ENCODE results near the gene IL1RL1.
"Not testable (repeated sequence)": the region's sequence is repeated elsewhere in the genome, so short reads cannot be mapped to it uniquely, and the experiment has no call there.

The IL1RL1 gene

DNA sequence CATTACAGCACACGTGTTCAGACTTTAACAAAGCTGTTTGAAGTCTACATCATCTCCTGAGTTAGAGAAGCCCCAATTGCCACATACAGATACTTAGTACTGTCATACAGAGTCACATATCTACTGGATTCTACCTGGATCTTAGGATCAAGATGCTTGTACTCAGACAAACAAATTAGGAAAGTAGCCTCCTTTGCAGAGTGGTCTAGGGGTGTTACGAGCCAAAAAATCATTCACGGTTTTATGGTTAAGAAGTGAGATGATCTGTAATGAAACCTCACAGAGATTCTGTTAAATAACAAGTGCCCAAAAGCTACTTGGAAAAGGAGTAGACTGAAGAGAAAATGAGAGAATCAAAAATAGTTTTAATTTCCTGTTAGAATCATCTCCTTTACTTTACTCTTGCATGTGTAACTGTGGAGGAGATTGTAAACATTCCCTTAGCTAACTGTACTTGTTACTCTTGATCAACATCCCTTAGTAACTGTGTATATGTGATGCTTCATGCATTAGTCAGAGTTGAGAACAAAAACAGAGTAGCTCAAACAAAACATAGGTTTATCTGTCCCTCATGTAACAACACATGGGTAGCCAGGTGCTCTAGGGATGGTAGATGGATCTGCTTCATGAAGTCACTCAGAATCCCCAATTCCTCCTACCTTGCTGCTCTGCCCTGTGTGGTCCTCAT, 16.4 kb upstream of the IL1RL1 start:
- no peak for DNase-seq (ENCODE audit: low read depth)

DNA sequence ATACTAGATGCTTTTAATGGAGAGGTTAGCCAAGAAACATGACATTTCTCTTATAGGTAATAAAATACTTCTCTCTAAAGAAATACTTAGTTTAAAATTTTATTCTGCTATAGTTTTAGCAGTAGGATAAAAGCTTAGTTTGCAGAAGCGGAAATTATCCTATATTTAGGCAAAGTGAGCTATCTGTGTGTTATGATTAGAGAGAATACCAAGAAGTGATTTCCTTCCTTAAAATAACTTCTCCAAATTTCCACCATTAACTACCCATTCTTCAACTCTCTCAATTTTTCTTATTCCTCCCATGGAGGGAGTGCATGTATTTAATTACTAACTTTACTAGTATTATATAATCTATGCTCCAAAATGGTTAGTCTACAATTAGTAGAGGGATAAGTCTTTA, 15.8 kb upstream of the IL1RL1 start:
- no peak for DNase-seq (ENCODE audit: low read depth)

DNA sequence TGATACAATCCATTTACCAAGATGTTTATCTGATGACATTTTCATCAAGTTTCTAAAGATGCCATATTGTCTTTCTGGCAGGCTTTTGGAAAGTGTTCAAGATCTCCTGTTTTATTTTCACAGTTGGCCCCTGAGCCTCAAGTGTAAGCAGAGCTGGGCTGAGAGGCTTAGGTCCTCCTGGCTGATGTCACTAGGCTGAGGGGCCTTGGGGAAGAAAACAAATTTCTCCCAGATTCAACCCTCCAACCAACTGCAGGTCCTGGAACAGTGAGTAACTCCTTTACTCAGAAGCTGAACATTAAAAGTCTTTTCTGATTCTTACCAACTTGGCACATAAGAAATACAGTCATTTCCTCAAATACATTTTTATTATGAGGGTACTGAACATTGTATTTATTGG, 14.9 kb upstream of the IL1RL1 start:
- DNase-seq (ENCODE audit: low read depth), result no peak

DNA sequence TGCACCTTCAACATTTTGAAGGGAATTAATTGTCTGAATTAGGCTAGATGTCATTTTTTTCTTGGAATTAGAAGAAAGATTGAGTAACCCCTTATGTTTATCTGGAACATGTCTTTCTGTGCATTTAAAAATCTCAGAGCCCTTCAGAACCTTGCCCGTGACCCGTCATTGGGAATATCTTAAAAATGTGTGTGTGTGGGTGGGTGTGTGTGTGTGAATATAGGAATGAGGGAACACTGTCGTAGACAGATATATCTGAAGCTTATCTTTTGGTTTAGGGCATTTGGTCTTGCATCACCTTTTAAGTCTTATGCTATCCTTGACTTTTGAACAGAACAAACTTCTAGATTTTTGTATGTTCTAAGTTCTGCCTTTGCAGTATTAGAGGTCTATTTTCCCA, 13.5 kb upstream of the IL1RL1 start:
- DNase-seq (ENCODE audit: low read depth), result no peak

DNA sequence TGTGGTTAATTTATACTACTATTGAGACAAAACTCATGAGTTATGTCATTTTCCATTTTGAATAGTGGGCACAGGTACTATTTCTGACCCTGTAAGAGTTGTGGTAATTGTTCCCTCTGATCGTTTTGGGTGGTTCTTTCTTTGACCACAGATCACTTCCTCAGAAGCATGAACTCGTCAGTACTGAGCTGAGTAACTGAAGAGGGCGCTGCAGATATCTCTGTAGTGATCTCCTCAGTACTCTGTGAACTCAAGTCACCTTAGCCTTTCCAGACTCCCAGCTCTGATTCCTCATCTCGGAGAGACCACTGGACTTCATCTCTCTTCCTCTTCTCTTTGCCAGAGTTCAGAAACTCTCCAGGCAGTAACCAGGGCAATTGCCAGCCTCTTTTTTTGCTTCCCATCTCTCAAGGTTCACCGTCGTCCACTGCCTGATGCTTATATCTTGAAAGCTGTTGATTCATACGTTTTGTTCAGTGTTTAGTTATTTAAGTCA, 9.4 kb upstream of the IL1RL1 start:
- DNase-seq (ENCODE audit: low read depth), result peak; percentile 33

DNA sequence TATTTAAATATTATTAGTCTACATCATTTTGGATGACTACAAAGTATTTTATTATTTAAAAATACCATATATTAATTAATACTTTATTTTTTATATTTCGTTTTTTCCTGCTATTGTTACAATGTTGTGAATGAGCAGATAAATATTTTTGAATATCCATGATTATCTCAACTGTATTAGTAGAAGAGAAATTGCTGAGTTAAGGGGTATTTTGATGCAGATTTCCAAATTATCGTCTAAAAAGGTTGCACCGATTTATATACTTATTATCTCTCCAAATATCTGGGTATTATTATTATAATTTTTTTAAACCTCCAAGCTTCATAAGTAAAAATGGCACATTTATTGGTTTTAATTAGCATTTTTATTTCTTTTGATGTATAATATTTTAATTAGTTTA, 8.9 kb upstream of the IL1RL1 start:
- DNase-seq (ENCODE audit: low read depth), result no peak

DNA sequence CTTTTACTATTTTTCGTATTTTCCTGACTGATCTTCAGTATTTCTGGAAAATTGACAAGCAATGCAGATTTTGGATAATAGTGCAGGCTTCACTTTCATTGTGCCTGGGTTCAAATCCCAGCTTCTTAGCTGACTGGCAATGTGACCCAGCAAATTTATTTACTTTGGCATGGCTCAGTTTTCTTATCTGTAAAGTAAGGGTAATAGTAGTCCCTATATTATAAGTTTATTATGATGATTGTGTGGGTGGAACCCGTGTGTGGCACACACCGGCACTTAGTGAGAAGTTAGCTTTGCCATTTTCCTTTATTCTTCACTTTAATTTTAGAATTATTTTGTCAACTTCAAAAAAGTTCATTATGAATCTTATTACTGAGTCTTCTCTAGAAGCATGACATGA, 7.8 kb upstream of the IL1RL1 start:
- no peak for DNase-seq (ENCODE audit: low read depth)

DNA sequence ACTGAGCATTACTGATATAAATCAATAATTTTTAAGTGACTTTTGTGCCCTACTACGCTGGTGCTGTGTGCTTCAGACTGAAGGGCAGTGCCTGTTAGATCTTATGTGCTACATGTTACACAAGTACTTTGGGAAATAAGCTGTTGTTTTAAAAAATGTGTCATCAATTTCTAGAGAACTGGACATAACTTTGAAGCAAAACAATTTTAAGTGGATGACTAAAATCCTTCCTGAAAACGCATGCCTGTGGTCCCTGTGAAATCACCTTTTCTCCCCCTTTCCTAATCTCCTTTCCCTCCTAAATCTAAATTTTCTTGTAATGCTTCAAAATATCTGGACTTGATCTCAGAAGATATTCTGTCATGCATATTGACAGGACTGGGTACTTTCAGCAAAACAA, 7.1 kb upstream of the IL1RL1 start:
- DNase-seq (ENCODE audit: low read depth), result no peak

DNA sequence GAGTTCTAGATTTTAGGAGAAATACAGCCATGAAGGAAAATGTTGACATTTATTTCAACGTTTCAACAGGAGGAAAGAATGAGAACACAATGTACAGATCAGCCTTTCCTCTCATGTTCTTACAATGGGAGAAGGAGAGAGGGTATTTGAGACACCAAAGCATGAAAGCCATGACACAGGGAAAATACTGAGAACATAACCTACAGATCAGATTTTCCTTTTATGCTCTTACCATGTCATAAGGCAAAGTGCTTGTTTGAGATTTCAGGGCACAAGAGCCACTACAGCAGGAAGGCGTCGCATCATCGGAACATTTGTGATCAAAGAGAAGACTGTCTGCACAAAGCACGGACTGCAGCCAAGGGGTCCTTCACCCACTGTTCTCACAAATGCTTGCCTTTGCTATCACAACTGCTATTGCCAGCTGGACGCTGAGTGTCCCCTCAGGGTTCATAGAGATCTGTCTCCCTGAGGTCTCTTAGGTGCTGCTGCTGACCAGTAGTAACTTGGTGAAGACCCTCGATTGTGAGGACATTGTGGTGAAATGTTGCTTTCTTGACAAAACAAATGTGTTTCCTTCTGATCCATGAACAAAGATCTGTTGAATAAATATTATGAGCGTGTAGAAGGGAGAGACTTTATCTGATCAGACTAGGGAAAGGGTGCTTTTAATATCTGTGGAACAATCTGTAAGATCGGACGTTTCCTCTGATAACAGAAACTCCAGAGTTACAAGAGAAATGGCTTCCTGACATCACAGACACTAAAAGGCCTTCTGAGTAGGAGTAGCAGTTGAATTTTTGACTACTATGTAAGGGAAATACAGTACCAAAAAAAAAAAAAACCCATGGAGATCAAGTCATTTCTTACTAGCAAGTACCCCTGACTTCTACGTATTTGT, 6.4 kb upstream of the IL1RL1 start:
- no peak for DNase-seq (ENCODE audit: low read depth)

DNA sequence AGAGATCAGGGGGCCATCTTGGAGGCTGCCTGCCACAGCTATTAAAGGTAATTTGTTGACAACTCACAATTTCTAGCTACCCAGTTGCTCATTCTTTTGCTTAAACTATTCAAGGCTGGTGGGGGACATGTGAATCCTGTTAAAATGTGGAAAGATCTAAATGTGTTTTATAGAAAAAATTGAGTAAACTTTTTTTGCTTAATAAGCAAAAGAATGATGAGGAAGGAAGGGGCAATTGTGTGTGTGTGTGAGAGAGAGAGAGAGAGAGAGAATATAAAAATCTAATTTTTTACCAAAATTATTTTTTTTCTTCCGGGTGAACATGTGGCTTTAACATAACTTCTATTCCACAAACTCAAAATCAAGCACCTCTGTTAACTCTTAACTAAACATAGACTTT, 5.2 kb upstream of the IL1RL1 start:
- no peak for DNase-seq (ENCODE audit: low read depth)

DNA sequence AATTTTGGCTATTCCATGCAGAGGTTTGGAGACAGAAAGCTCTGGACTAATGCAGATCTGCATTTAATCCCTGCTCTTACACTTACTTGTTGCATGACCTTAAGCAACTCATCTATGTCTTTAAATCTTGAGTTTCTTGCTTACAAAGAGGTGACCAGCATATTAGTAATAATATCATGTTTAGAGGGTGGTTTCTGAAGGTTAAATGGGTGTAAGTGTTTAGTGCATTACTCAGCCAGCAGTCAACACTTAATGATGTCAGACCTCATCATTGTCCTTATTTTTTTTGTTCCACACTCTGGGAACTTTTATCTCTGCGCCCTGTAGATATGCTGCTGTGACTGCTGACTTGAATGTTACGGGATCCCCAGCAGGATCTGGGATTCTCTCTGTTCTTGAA, 1.7 kb downstream of the IL1RL1 start:
- no peak for DNase-seq (ENCODE audit: low read depth)

DNA sequence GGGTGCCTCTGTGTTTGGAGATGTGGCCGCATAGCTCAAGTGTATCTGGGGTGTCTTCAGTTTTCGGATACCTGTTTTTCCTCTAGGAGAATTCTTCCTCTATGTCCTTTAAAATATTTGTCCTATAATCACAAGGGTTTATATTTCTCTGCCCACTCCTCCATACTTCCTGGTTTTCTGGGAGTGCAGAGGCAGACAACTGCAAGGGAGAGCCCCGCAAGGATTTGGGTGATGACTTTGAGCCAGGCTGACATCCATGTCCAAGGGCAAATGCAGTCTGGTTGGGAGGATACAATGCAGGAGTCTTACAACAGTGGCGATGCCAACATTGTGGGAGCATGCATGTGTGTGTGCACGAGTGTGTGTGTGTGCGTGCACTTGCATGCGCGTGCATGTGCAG, 2.1 kb downstream of the IL1RL1 start:
- DNase-seq (ENCODE audit: low read depth), result no peak

DNA sequence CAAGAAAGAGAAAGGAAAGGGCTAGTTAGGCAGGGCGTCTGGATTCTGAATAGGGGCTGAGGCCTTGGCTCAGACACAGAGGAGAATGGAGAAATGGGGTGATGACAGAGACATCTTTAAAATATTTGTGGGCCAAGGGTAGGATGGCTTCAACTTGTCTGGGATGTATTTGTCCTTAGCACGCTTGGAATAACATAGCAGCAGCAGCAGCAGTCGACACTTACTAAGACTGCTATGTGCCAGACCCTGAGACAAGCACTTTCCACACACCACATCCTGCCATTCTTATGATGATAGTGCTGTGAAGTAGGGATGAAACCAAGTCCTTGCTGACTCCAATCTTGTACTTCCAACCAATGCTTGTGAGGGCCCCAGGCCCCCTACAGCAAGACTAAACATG, 2.6 kb downstream of the IL1RL1 start:
- no peak for DNase-seq (ENCODE audit: low read depth)

DNA sequence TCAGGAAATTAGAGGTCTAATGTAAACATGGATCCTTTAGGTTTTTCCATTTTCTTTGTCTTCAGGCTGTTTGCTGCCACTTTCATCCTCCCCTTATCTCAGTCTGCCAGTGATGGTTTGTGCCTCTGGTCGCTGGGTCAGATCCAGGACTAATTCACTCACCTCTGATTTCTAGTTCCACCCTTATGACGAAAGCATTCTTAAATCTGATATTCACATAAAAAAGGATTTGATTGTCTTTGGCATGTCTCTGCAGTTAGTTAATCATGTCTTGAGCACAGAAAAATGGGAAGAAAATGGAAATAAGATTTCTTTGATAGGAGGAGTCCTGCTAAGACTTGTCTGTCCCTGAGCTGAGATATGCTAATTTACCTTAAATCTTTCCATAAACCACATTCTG, 4.6 kb downstream of the IL1RL1 start:
- no peak for DNase-seq (ENCODE audit: low read depth)

DNA sequence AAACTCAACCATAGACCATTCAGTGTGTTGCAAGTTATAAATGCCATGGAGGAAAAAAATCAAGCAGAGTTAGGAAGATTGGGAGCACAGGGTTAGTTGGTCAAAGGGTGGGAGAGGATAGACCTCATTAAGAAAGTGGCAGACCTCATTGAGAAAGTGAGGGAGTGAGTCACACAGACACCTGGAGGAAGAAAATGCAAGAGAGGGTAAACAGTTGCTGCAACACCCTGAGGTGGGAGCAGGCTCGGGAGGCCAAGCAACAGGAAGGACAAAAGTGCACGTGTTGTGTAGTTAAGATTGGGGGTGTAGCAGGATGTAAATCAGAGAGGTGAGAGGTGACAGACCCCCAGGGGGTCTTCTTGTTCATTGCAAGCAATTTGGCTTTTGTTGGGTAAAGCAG, 6.4 kb downstream of the IL1RL1 start:
- no peak for DNase-seq (ENCODE audit: low read depth)

DNA sequence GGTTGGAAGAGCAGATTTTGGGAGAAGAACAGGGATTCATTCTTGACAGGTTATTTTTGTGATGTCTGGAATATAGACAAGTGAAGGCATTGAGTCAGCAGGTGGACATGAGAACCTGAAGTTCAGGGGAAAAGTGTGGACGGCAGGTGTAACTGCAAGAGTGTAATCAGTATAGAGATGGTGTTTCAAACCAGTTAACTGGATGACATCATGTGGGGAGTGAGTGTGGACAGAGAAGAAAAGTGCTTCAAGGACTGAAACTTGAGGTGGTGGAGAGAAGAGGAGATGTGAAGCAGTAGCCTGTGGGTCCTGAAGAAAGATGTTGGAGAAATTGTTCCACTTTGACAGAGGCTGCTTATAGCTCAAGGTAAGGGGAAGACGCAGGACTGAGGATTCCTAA, 7.1 kb downstream of the IL1RL1 start:
- DNase-seq (ENCODE audit: low read depth), result no peak

DNA sequence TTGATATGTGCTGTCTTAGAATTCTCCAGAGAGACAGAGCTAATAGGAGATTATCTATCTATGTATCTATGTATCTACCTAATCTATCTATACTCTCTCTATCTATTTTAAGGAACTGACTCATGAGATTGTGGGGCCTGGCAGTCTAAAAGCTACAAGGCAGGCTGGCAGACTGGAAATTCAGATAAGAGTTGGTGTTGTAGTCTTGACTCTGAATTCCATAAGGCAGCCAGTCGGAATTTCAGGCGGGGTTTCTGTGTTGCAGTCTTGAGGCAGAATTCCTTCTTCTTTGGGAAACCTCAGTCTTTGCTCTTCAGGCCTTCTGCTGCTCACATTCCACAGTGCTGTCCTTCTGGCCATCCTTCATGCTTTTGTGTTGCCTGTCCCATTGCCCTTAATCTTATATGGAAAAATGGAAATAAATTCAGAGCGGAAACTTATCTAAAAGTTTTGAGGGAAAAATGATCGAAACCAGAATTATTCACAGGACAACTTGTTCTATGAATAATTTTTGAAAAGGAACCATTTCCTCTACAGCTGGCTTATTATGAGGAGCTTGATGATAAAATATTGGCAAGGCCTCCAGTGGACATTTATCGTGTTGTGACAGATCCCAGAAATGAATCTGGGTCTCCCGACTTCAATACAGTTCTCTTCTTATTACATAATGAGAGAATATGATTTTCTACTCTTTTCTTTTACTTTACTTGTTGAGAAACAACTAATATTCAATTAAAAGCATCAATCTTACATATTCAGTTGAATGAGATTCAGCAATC, 10.8 kb downstream of the IL1RL1 start:
- no peak for DNase-seq (ENCODE audit: low read depth)

DNA sequence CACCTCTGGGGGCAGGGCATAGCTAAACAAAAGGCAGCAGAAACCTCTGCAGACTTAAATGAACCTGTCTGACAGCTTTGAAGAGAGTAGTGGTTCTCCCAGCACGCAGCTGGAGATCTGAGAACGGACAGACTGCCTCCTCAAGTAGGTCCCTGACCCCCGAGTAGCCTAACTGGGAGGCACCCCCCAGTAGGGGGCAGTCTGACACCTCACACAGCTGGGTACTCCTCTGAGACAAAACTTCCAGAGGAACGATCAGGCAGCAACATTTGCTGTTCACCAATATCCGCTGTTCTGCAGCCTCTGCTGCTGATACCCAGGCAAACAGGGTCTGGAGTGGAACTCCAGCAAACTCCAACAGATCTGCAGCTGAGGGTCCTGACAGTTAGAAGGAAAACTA, 13.6 kb downstream of the IL1RL1 start:
- not testable (repeated sequence) for DNase-seq (ENCODE audit: low read depth)

DNA sequence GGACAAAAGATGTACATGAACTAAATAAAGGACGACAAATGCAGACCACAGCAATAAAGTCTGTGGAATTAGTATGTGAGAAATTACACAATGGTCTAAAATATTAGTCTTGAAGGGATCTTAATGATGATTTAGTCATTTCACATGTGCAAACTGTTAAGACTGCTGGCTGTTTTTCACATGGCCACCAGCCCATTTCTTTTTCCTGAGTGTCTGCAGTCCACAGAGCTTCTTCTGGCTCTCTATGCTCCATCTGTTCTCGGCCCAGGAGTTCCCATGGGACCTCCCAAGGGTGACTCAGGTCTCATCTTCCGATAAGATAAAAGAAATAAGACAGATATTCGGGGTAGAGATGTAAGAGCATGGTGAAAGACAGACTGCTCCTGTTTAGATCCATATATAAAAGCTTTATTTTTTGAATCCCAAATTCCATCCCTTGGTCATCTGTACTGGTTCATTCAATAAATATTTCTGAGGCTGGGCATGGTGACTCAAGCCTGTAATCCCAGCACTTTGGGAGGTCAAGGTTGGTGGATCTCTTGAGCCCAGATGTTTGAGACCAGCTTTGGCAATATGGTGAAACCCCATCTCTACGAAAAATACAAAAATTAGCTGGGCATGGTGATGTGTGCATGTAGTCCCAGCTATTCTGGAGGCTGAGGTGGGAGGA, 20.1 kb downstream of the IL1RL1 start:
- DNase-seq (ENCODE audit: low read depth), result no peak

DNA sequence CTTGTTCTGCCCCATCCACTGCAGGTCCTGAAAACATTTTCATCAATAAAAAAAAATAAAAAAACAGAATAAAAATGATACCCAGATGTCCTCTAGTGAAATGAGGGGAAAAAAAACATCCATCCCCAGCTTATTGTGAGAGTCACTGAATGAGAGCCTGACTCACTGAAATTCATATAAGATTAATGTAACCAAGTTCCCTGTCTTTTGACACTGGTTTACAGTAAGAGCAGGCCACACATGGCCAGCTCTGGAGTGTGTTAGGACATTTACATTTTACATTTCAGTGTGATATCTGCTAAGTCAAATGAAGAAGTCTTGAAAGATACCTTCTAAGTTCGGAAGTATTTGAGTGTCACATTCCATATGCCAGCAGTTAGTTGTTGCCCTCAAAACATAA, 23.1 kb downstream of the IL1RL1 start:
- DNase-seq (ENCODE audit: low read depth), result no peak

DNA sequence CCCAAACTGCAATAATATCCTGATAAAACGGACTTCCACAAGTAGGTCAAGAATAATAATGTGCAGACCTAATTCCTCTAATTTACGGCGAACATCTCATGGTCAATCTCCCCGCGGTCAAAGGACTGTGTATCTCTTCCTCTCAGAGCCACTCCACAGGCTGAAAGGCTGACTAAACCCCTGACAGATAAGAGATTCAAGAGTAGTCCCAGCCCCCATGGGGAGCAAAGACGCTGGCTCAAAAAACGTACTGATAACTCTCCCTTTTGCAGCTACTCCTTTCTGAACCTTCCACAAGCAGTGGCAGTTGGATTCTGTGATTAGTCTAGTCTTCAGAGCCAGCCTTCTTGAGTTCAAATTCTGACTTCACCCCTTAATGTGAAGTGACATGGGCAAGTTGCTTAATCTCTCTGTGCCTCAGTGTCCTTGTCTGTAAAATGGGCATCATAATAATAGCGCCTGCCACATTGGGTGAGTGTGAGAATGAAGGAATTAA, 24.6 kb downstream of the IL1RL1 start:
- no peak for DNase-seq (ENCODE audit: low read depth)

DNA sequence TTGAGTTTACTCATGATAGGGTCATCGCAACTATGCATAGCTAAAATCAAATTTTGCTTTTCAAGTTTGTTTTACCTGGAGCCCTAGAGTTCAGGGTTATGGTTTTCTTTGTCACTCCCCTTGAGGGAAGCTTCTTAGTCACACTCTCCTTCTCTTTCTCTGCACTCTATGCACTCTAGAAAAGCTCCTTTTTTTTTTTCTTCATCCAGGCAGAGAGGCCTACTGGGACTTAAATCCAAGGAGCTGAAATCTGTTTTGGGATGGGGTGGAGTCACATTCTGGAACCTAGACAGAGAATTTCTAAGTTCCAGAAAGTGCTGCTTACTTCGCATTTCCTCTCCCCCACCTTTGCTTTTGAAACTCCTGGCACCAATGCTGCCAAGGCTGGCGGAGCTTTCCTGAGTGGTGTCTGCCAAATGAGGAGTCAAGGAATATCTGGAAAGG, 25.2 kb downstream of the IL1RL1 start:
- no peak for DNase-seq (ENCODE audit: low read depth)

All from stimulated activated CD8-positive, alpha-beta memory T cell treated with anti-CD3 and anti-CD28 coated beads, Interleukin-12 subunit alpha, Interleukin-12 subunit beta, amount 100 ng/mL, for 1 hour (primary cell).